Measurements from ENCODE around the gene TTLL9. TPM values are rescaled to one million over a fixed set of nuclear protein-coding genes. Genes with fewer than 3 reads are reported as not detected.
A peak's percentile ranks its signal among the peaks of the same experiment; 100 is the strongest.

Gene TTLL9
- total RNA-seq, 4 donors from 2014 or later = 0.09 to 0.38 TPM; not detected in 2

GRCh38 chr20:31846793-31847138, 23.7 kb upstream of the TTLL9 start:
- 86 to 100% methylated on average over 1 to 2 of the region's 3 CpGs for WGBS, 2 donors
- Histone ChIP-seq H3K27me3 (peaks cover 0 to 55% (median 0%) of the 10 kb centered on the region in 4 donors), H3K27ac (no peak overlapping the region), H3K4me1 (peaks cover 0 to 59% (median 13%) of the 10 kb centered on the region in 3 donors), H3K4me3 (no peak overlapping the region), H3K36me3 (no peaks in the 10 kb centered on the region), H3K9me3 (no peaks in the 10 kb centered on the region)
- TF ChIP-seq POLR2A (IDR thresholded peaks at IDR 0.05) = no peak
- no peak for TF ChIP-seq CTCF (IDR thresholded peaks at IDR 0.05)
- no peak for DNase-seq
- intact Hi-C loops (cut with DNase I) = no loop called here

- DNase-seq = no peak
- Histone ChIP-seq H3K9me3 (no peaks in the 10 kb centered on the region), H3K4me3 (no peak overlapping the region), H3K27ac (no peak overlapping the region), H3K4me1 (peaks cover 3 to 54% (median 13%) of the 10 kb centered on the region in 3 donors), H3K27me3 (peaks cover 0 to 64% (median 0%) of the 10 kb centered on the region in 4 donors), H3K36me3 (no peaks in the 10 kb centered on the region)
- no peak for TF ChIP-seq POLR2A (IDR thresholded peaks at IDR 0.05)
- TF ChIP-seq CTCF (IDR thresholded peaks at IDR 0.05) = no peak
- intact Hi-C loops (cut with DNase I) = no loop called here
- WGBS, 2 donors = 80 to 88% methylated on average over 20 to 24 of the region's 32 CpGs
These were observed 22.1 kb upstream of the TTLL9 start for GRCh38 chr20:31848088-31848999.

GRCh38 chr20:31849306-31849930, 21.0 kb upstream of the TTLL9 start:
- TF ChIP-seq CTCF (IDR thresholded peaks at IDR 0.05) = peak in 1 of 6 experiments; percentile 9
- no peak for TF ChIP-seq POLR2A (IDR thresholded peaks at IDR 0.05)
- peaks cover 3 to 51% (median 13%) of the 10 kb centered on the region in 3 donors for H3K4me1 ChIP-seq
- WGBS, 2 donors = 13 to 23% methylated on average over 8 to 39 of the region's 45 CpGs
- peak overlapping the region in 2 of 4 donors; percentile 16 to 29 for H3K4me3 ChIP-seq
- no peak overlapping the region for H3K27ac ChIP-seq
- intact Hi-C loops (cut with DNase I) = no loop called here
- no peak for DNase-seq
- H3K36me3 ChIP-seq = no peaks in the 10 kb centered on the region
- H3K27me3 ChIP-seq = peaks cover 0 to 71% (median 0%) of the 10 kb centered on the region in 4 donors
- H3K9me3 ChIP-seq = no peaks in the 10 kb centered on the region

GRCh38 chr20:31851240-31851955, 19.0 kb upstream of the TTLL9 start:
- WGBS, 2 donors = 70 to 76% methylated on average over 9 to 11 of the region's 11 CpGs
- TF ChIP-seq CTCF (IDR thresholded peaks at IDR 0.05) = no peak
- TF ChIP-seq POLR2A (IDR thresholded peaks at IDR 0.05) = no peak
- Histone ChIP-seq H3K27me3 (peaks cover 0 to 77% (median 0%) of the 10 kb centered on the region in 4 donors), H3K36me3 (no peaks in the 10 kb centered on the region), H3K27ac (no peak overlapping the region), H3K4me3 (no peak overlapping the region), H3K9me3 (no peaks in the 10 kb centered on the region), H3K4me1 (peaks cover 3 to 41% (median 5%) of the 10 kb centered on the region in 3 donors)
- DNase-seq = no peak
- intact Hi-C loops (cut with DNase I) = loop anchor here (5.0 to 10.0 kb wide), 2 partner anchors 101 to 243 kb away; partner anchors contain the start of gene PDRG1

Data from esophagus squamous epithelium (tissue), 5 donors.